ENCODE results near the gene ZKSCAN8. TPM values are rescaled to one million over a fixed set of nuclear protein-coding genes. Genes with fewer than 3 reads are reported as not detected.

ZKSCAN8 gene
- total RNA-seq, 1 experiment from 2014 or later = 25.4 TPM

GRCh38 chr6:28205879-28206278, 64.2 kb downstream of the ZKSCAN8 start:
- Histone ChIP-seq H2BK20ac (ENCODE audit: low read depth, low read length, poor library complexity, severe bottlenecking) (no peak overlapping the region), H4K20me1 (ENCODE audit: control insufficient read depth, insufficient read depth, insufficient read length) (peaks cover 2% of the 10 kb centered on the region), H3K18ac (ENCODE audit: insufficient read length, low read depth, low read length) (no peak overlapping the region), H3K23me2 (ENCODE audit: insufficient read length, low read depth, low read length, poor library complexity, severe bottlenecking) (peaks cover 6% of the 10 kb centered on the region), H3K27ac (ENCODE audit: insufficient read length, low read depth, low read length) (no peak overlapping the region), H3K9ac (ENCODE audit: extremely low read depth, insufficient read length, low read length) (no peak overlapping the region), H3T11ph (ENCODE audit: low read length) (no peak overlapping the region), H2BK5ac (ENCODE audit: insufficient read length, low read length) (no peak overlapping the region), H3K9me3 (ENCODE audit: control insufficient read depth, low read depth, low read length) (no peaks in the 10 kb centered on the region), H2BK12ac (ENCODE audit: insufficient read length, low read depth, low read length) (no peak overlapping the region), H2BK15ac (ENCODE audit: low read depth, low read length) (no peak overlapping the region), H3K23ac (ENCODE audit: insufficient read length, low read depth, low read length) (no peak overlapping the region), H3K4me1 (ENCODE audit: insufficient read depth, low read length) (peaks cover 3% of the 10 kb centered on the region; the same call in 1 of the 2 replicates), H3K27me3 (ENCODE audit: insufficient read depth, low read length) (peaks cover 47% of the 10 kb centered on the region), H3K4me2 (ENCODE audit: insufficient read depth, insufficient read length, low read length) (no peak overlapping the region), H4K5ac (ENCODE audit: insufficient read length, low read depth, low read length) (no peak overlapping the region), H4K91ac (ENCODE audit: insufficient read length, low read depth, low read length) (no peak overlapping the region), H3K79me2 (ENCODE audit: insufficient read depth, low read length) (no peaks in the 10 kb centered on the region), H3K4ac (ENCODE audit: low read depth, low read length) (no peak overlapping the region), H3K14ac (ENCODE audit: insufficient read depth, low read length) (no peak overlapping the region), H2AFZ (ENCODE audit: low read length) (no peak overlapping the region), H3K79me1 (ENCODE audit: insufficient read depth, low read depth, low read length, poor library complexity, severe bottlenecking) (no peaks in the 10 kb centered on the region), H2AK5ac (ENCODE audit: insufficient read length, low read length) (no peak overlapping the region), H3K56ac (ENCODE audit: insufficient read length, low read depth, low read length) (no peak overlapping the region), H4K8ac (replicated peaks; ENCODE audit: insufficient read length, low read depth, low read length) (no peak overlapping the region), H2BK120ac (ENCODE audit: low read depth, low read length, poor library complexity, severe bottlenecking) (no peak overlapping the region)
- Mint-ChIP-seq H3K36me3 (ENCODE audit: insufficient read depth in 1 of 3, low read depth in 3 of 3) (peaks cover 0 to 1% (median 0%) of the 10 kb centered on the region in 3 experiments; a peak in 1 of 7 replicates), H3K27ac (no peak overlapping the region), H3K27me3 (ENCODE audit: low read depth) (peaks cover 95% of the 10 kb centered on the region), H3K9me3 (peaks cover 0 to 4% of the 10 kb centered on the region in 2 experiments; a peak in 1 of 5 replicates), H3K4me3 (no peak overlapping the region; a peak in 1 of 5 replicates), H3K4me1 (peaks cover 18 to 19% of the 10 kb centered on the region in 2 experiments)
- DNase-seq = no peak
- WGBS (ENCODE audit: extremely low coverage, insufficient read length, low lambda C conversion rate) = no CpG with 5 or more reads among the region's 1 CpG
- no peak for TF ChIP-seq CTCF (conservative IDR thresholded peaks at IDR 0.05)
